Activated naive CD8-positive, alpha-beta T cell treated with anti-CD3 and anti-CD28 coated beads, Interleukin-2, amount 10 ng/mL, durations not matched to agents 7 days and 5 days (primary cell): ENCODE data around the gene CBX7. TPM values are rescaled to one million over a fixed set of nuclear protein-coding genes. Genes with fewer than 3 reads are reported as not detected.
A peak's percentile ranks its signal among the peaks of the same experiment; 100 is the strongest.

Source experiments
- ATAC-seq: fragments of 150-1000 bp; cut with Tn5 transposase; one replicate; pipeline ENCODE4 v1.10.0; 2021; ENCODE audit warnings: low read depth, moderate library complexity
- POLR2A ChIA-PET: fragments of 350-600 bp; sonication (Branson Sonifier 250); formaldehyde crosslinking; loops from one replicate; lab custom pipeline; 2021; ENCODE audit warnings: antibody characterized with exemption; lab: Charles Lee
- DNase-seq: peaks from one replicate; pipeline ENCODE4 v3.0.0; 2021
- H3K27ac Mint-ChIP-seq: one replicate; pipeline ENCODE4 v1.8.0; 2022; ENCODE audit warnings: mild to moderate bottlenecking, mixed read lengths
- H3K27me3 Mint-ChIP-seq: one replicate; pipeline ENCODE4 v1.8.0; 2022; ENCODE audit warnings: mild to moderate bottlenecking, moderate library complexity, mixed read lengths
- H3K36me3 Mint-ChIP-seq: one replicate; pipeline ENCODE4 v1.8.0; 2021; ENCODE audit warnings: mild to moderate bottlenecking, mixed read lengths
- H3K4me1 Mint-ChIP-seq: one replicate; pipeline ENCODE4 v1.8.0; 2021; ENCODE audit warnings: mixed read lengths
- H3K4me3 Mint-ChIP-seq: one replicate; pipeline ENCODE4 v1.8.0; 2022; ENCODE audit warnings: mild to moderate bottlenecking, moderate library complexity, mixed read lengths
- H3K9me3 Mint-ChIP-seq: one replicate; pipeline ENCODE4 v1.8.0; 2021; ENCODE audit warnings: mixed read lengths
- total RNA-seq, 2 experiments: library from RNA; stranded (reverse); gene quantifications; one replicate each; pipeline ENCODE4 v1.2.3, GENCODE V29; 2021

Gene CBX7
- total RNA-seq, 2 experiments from 2014 or later, result 64.2 to 71.3 TPM

DNA sequence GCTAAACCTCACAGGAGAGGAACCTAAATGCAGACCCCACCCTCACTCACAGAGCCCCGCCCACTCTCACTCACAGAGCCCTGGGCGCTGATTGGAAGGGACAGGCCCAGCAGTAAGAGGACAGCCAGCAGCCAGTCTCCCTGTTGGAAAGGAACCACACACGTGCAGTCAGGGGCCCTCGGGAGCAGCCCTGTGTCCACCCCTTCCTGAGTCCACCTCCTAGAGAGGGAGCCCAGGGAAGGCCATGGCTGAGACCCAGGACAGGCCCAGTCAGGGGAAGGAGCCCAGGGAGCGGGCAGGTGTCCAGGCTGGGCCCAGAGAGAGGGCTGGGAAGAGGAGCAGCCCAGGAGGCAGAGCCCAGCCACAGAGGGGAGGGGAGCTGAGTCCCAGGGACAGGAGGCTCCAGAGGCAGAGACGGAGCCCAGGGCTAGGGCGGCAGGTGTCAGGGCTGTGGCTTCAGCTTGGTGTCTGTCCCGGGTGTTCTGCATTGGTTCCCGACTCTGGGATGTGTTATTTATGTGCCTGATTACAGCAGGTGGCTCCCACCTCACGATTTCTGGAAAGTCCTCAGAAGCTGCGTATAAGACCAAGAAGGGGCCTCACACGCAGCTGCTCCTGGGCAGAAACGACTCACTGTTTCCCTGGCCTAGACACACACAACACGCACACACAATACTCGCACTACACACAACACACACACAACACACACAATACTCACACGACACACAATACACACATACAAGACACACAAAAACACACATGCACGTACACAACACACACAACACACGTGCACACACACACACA lies 64.4 kb downstream of the CBX7 start:
- ATAC-seq (no peak), DNase-seq (no peak)
- no peaks in the 10 kb centered on the region for H3K27me3 Mint-ChIP-seq
- peaks cover 24% of the 10 kb centered on the region for H3K36me3 Mint-ChIP-seq
- H3K27ac Mint-ChIP-seq, result peak overlapping the region; percentile 89
- H3K4me3 Mint-ChIP-seq, result peak overlapping the region; percentile 12
- H3K4me1 Mint-ChIP-seq, result peaks cover 77% of the 10 kb centered on the region
- no peaks in the 10 kb centered on the region for H3K9me3 Mint-ChIP-seq
- POLR2A ChIA-PET, result interaction anchor here (1.0 to 5.2 kb wide), 4 partner anchors 9 to 72 kb away, joined by 3 to 22 read pairs (median 9); partner anchors contain the start of genes APOBEC3G and APOBEC3H

DNA sequence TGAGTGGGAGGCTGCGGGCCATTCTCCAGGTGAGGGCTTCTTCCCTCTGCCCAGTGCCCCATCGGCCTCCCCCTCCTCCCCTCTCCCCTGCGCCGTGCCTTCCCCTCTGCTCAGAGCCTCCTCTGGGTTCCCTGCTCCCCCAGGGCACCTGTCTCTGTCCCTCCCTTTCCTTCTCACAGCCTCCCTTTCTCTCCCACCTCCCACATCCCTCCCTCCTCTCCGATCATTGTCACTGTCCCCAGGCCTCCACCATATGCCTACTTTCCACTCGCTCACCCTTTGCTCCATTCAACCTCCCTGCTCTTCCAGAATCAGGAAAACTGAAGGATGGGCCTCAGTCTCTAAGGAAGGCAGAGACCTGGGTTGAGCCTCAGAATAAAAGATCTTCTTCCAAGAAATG lies 65.4 kb downstream of the CBX7 start:
- Mint-ChIP-seq H3K4me3 (peak overlapping the region; percentile 36), H3K9me3 (no peaks in the 10 kb centered on the region), H3K36me3 (peaks cover 28% of the 10 kb centered on the region), H3K27ac (peak overlapping the region; percentile 83), H3K4me1 (peaks cover 72% of the 10 kb centered on the region), H3K27me3 (no peaks in the 10 kb centered on the region)
- no peak for DNase-seq
- ATAC-seq, result no peak
- POLR2A ChIA-PET, result interaction anchor here (5.2 kb wide), 1 partner anchor 12 kb away, joined by 22 read pairs; no protein-coding TSS in a partner anchor

DNA sequence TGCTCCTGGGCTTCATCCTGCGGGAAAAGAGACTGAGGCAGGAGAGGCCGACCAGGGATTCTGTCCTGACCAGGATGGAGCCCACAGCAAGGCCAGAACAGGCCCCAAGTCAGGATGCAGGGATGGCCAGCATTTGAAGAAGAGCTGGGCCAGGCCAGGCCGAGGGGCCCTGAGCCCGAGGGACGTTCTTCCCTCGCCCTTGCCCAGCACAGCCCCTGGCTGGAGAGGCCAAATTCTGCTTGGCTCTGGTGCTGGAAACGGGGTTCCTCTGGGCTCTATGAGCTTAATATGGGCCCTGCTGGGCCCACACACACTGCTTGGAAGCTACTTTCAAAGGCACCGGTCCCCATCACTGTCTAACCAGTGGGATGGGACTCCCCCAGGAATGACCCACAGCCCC lies 67.8 kb downstream of the CBX7 start:
- no peak overlapping the region for H3K4me3 Mint-ChIP-seq
- no peaks in the 10 kb centered on the region for H3K27me3 Mint-ChIP-seq
- H3K4me1 Mint-ChIP-seq, result peaks cover 68% of the 10 kb centered on the region
- no peak for ATAC-seq
- H3K27ac Mint-ChIP-seq, result peak overlapping the region; percentile 58
- H3K36me3 Mint-ChIP-seq, result peaks cover 45% of the 10 kb centered on the region
- no peak for DNase-seq
- POLR2A ChIA-PET, result interaction anchor here (1.5 kb wide), 1 partner anchor 10 kb away, joined by 4 read pairs; no protein-coding TSS in a partner anchor
- H3K9me3 Mint-ChIP-seq, result no peaks in the 10 kb centered on the region

DNA sequence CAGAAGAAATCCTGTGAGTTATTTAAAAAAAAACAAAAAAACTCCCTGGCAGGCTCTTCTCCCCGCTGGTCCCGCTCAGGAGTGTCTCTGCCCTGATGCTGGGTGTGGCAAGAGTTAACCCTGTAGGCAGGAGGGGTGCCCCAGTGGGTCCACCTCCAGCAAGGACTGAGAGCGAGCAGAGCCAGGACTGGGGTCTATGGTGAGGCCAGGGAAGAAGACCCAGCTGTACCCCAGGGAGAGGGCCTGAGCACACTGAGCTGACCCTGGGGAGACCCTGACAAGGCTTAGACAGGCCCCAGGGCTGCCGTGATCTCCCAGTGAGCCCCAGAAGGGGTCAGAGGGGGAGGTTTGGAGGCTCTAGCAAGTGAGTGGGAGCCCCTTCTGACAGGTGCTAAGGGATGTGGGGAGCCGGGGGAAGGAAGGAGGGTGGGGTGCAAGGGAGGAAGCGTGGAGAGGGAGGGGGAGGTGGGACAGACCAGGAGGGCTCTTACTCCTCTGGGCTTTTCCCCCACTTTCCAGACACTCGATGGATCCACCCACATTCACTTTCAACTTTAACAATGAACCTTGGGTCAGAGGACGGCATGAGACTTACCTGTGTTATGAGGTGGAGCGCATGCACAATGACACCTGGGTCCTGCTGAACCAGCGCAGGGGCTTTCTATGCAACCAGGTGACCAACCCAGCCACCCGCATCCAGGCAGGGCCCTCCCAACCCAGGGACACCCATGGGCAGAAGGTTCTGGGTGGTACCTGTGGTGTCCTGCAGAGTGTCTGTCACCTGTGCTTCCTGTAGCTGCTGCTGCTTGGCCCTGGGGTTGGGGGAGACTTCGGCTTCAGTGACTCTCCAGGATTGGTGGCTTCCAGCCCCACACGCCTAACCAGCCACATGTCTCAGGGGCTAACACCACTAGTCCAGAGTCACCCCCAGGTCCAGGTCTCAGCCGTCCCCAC lies 69.0 kb downstream of the CBX7 start:
- no peak for DNase-seq
- H3K27ac Mint-ChIP-seq, result peak overlapping the region; percentile 80
- no peak overlapping the region for H3K4me3 Mint-ChIP-seq
- POLR2A ChIA-PET, result no interaction called here
- H3K9me3 Mint-ChIP-seq, result no peaks in the 10 kb centered on the region
- peaks cover 44% of the 10 kb centered on the region for H3K36me3 Mint-ChIP-seq
- peaks cover 57% of the 10 kb centered on the region for H3K4me1 Mint-ChIP-seq
- no peak for ATAC-seq
- no peaks in the 10 kb centered on the region for H3K27me3 Mint-ChIP-seq

DNA sequence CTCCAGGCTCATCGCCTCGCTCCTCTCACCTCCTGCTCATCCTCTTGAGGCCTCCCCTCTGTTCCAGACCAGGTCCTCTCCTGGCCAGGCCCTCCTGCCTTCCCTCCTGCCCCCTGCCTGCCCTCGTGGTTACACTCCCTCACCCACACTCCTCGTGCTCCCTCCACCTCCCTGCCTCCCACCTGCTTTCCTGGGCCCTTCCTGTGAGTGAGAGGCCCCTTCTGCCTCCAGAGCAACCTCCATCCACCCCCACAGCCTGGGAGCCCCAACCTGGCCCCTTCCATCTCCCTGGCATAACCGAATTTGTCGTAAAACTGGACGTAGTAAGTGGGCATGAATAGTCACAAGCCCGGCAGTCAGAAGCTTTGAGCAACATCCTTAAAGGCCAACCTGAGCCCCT lies 70.9 kb downstream of the CBX7 start:
- ATAC-seq (no peak), DNase-seq (no peak)
- POLR2A ChIA-PET, result no interaction called here
- peaks cover 43% of the 10 kb centered on the region for H3K4me1 Mint-ChIP-seq
- H3K36me3 Mint-ChIP-seq, result peaks cover 49% of the 10 kb centered on the region
- H3K27ac Mint-ChIP-seq, result peak overlapping the region; percentile 65
- no peaks in the 10 kb centered on the region for H3K9me3 Mint-ChIP-seq
- H3K27me3 Mint-ChIP-seq, result no peaks in the 10 kb centered on the region
- peak overlapping the region; percentile 54 for H3K4me3 Mint-ChIP-seq

DNA sequence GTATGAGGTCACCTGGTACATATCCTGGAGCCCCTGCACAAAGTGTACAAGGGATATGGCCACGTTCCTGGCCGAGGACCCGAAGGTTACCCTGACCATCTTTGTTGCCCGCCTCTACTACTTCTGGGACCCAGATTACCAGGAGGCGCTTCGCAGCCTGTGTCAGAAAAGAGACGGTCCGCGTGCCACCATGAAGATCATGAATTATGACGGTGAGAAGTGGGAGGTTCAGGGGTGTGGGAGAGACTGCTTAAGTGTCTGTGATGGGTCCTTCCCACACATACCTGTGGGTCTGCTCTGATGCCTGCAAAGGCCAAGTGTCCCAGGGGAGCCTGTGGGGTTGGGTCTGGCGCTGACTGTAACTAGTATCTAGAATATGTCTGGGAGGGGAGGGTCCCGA lies 71.5 kb downstream of the CBX7 start:
- Mint-ChIP-seq H3K9me3 (no peaks in the 10 kb centered on the region), H3K36me3 (peaks cover 44% of the 10 kb centered on the region), H3K27me3 (no peaks in the 10 kb centered on the region), H3K4me1 (peaks cover 42% of the 10 kb centered on the region), H3K27ac (peak overlapping the region; percentile 67), H3K4me3 (peak overlapping the region; percentile 54)
- POLR2A ChIA-PET, result interaction anchor here (1.0 kb wide), 1 partner anchor 9 kb away, joined by 3 read pairs; no protein-coding TSS in a partner anchor
- DNase-seq, result no peak
- no peak for ATAC-seq

Other genes starting within 250 kb of the CBX7 start
- not detected for gene APOBEC3A, start 195.1 kb downstream of the CBX7 start, total RNA-seq
- gene APOBEC3B, start 170.3 kb downstream of the CBX7 start, total RNA-seq, result 1 to 10 TPM; 7.1 to 7.2 TPM
- gene APOBEC3C, start 138.4 kb downstream of the CBX7 start, total RNA-seq, result 100 to 1,000 TPM; 120 to 124 TPM
- gene APOBEC3D, start 131.6 kb downstream of the CBX7 start, total RNA-seq, result 10 to 100 TPM; 46.8 to 47.4 TPM
- 10 to 100 TPM; 41.4 to 45.1 TPM for gene APOBEC3F, start 111.8 kb downstream of the CBX7 start, total RNA-seq
- gene APOBEC3G, start 75.4 kb downstream of the CBX7 start, total RNA-seq, result 100 to 1,000 TPM; 116 to 118 TPM
- 10 to 100 TPM; 75.5 to 84.9 TPM for gene APOBEC3H, start 55.4 kb downstream of the CBX7 start, total RNA-seq
- gene PDGFB, start 92.3 kb upstream of the CBX7 start, total RNA-seq, result 1 to 10 TPM; 7.2 to 7.9 TPM
- gene RPL3, start 166.9 kb upstream of the CBX7 start, total RNA-seq, result 1,000 to 10,000 TPM; 1,927 to 2,015 TPM
- 10 to 100 TPM; 27.1 to 31.6 TPM for gene SYNGR1, start 197.3 kb upstream of the CBX7 start, total RNA-seq
- 10 to 100 TPM; 37.4 to 39.9 TPM for gene TAB1, start 247.1 kb upstream of the CBX7 start, total RNA-seq